Muscle layer of colon (tissue), 2 donors: Measurements from ENCODE around the gene CNTNAP3B.
"Not testable (repeated sequence)": the region's sequence is repeated elsewhere in the genome, so short reads cannot be mapped to it uniquely, and the experiment has no call there.

Experiments
- H3K27ac ChIP-seq: one replicate; pipeline ENCODE4 v1.7.0; 2013; ENCODE audit warnings: low read depth, mild to moderate bottlenecking, low read length, moderate library complexity
- H3K27me3 ChIP-seq, 2 donors: one replicate each; pipeline ENCODE4 v1.7.0; 2013; ENCODE audit warnings: low read length in 2 of 2, mild to moderate bottlenecking in 2 of 2; ENCODE audit not compliant: insufficient read depth in 2 of 2, control insufficient read depth in 1 of 2
- H3K36me3 ChIP-seq: one replicate; pipeline ENCODE4 v1.7.0; 2013; ENCODE audit warnings: mild to moderate bottlenecking, low read length; ENCODE audit not compliant: insufficient read depth
- H3K4me1 ChIP-seq: one replicate; pipeline ENCODE4 v1.7.0; 2013; ENCODE audit warnings: mild to moderate bottlenecking, low read length; ENCODE audit not compliant: insufficient read depth
- H3K4me3 ChIP-seq, 2 donors: one replicate each; pipeline ENCODE4 v1.7.0; 2013; ENCODE audit warnings: low read length in 2 of 2, low read depth in 1 of 2, mild to moderate bottlenecking in 1 of 2, moderate library complexity in 1 of 2
- H3K9ac ChIP-seq: one replicate; pipeline ENCODE4 v1.7.0; 2013; ENCODE audit warnings: low read length
- H3K9me3 ChIP-seq: one replicate; pipeline ENCODE4 v1.7.0; 2013; ENCODE audit warnings: mild to moderate bottlenecking, low read length
- donor health status: abdominal sarcoma.
- donor health status: Adenocarcinoma of cecum.

CNTNAP3B gene

GRCh38 chr9:42129073-42129729 lies at the start of gene CNTNAP3B:
Gene CNTNAP3B (minus strand): TSS chr9:42129426. CDS start chr9:42129094, 332 bp downstream.
- not testable (repeated sequence) for H3K4me1 ChIP-seq, H3K27me3 ChIP-seq, H3K9me3 ChIP-seq, H3K9ac ChIP-seq, H3K27ac ChIP-seq, H3K36me3 ChIP-seq, H3K4me3 ChIP-seq

DNA sequence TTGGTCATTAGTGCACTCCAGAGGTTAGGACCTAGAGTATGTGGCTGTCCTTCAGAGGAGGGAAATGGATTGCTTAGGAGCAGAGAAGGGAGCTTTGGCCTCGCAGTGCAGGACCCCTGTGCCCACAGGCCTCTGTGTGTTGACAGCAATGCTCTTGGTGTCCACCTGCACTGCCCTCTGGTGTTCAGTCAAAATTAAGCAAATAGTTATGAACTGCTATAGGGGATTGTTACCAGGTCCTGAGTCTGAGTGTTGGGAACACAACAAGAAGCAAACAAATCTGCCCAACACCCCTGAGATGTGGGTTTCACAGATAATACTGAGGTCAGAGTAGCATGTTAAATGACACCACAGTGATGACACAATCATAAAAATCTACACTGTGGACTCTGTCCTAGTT lies 31.1 kb upstream of the CNTNAP3B start:
- H3K36me3 ChIP-seq, H3K4me1 ChIP-seq, H3K27me3 ChIP-seq, H3K9me3 ChIP-seq, H3K27ac ChIP-seq, H3K4me3 ChIP-seq, H3K9ac ChIP-seq: not testable (repeated sequence)

DNA sequence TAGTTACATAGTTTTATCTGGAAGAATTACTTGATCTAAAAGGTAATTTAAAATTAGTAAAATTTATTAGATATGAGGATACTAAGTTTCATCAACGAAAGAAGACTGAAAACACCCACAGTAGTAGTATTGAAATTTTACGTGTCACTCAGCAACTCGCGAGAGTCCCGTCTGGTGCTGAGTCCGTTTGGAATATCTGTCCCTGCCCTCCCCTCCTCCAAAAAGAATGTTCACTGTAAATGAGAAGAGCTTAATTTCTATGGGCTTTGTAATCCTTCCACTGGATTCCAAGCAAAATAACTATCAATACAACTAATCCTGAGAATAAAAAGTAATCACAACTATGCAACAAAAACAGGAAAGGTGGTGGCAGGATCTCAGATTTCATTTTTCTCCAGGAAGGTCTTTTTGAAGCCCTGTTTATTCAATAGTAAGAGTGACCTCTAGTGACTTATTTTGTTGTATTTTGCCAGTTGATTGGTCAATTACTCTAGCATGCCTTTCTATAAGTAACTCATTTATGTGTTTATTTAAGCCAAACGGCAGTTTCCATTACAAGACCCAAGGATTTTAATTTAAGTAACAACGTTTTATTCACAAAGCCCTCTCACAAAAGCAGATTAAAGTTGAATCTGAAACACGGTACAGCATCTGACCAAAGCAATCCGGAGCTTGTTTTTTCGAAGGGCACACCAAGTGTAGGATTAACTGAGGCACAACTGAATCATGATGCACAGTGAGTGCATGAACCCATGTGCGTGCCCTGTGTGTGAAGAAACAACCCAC lies 2.0 kb downstream of the CNTNAP3B start:
- H3K36me3 ChIP-seq, H3K27me3 ChIP-seq, H3K9me3 ChIP-seq, H3K4me1 ChIP-seq: not testable (repeated sequence)
- Histone ChIP-seq H3K9ac (peak overlapping the region; percentile 33), H3K4me3 (peak overlapping the region; percentile 2 to 68), H3K27ac (peak overlapping the region; percentile 58)

GRCh38 chr9:42121007-42121406 lies 8.2 kb downstream of the CNTNAP3B start:
- H3K36me3 ChIP-seq, H3K4me1 ChIP-seq, H3K9me3 ChIP-seq, H3K27ac ChIP-seq, H3K27me3 ChIP-seq, H3K9ac ChIP-seq, H3K4me3 ChIP-seq: not testable (repeated sequence)

DNA sequence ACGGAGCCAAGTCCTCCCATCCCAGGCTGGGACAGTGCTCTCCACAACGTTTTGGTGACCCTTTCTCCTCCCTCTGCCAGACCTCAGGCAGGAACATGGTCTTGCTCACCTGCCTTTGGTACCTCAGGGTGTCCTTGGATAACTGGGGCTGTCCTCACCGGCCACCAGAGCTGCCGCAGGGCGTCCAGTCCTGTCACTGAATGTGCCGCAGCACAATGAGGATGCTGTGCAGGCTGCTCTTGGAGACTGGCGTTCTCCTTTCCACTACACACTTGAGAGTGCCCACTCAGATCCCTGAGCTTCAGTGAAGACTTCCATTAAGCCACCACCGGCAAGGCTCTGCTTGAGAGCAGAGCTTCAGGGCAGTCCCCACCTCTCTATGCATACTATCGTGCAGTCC lies 33.3 kb downstream of the CNTNAP3B start:
- not testable (repeated sequence) for H3K4me3 ChIP-seq, H3K9me3 ChIP-seq, H3K27ac ChIP-seq, H3K36me3 ChIP-seq, H3K27me3 ChIP-seq, H3K4me1 ChIP-seq, H3K9ac ChIP-seq

DNA sequence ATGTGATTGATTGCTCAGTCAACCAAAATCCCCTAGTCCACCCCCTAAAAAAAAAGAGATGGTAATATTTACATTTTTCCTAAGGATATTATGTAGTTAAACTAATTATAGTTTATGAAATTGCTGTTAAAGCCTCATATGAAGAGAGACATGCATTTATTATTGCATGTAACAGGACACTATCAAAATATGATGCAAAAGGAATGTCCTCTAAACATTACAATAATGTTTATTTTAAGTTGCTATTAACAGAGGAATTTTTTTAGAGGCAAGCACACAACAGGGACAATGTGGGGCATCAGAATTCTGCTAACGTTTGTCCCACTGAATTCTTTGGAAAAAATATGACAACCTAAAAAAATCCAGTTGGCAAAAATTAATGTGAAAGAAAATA lies 44.7 kb downstream of the CNTNAP3B start:
- H3K9ac ChIP-seq, H3K4me3 ChIP-seq: not testable (repeated sequence)

DNA sequence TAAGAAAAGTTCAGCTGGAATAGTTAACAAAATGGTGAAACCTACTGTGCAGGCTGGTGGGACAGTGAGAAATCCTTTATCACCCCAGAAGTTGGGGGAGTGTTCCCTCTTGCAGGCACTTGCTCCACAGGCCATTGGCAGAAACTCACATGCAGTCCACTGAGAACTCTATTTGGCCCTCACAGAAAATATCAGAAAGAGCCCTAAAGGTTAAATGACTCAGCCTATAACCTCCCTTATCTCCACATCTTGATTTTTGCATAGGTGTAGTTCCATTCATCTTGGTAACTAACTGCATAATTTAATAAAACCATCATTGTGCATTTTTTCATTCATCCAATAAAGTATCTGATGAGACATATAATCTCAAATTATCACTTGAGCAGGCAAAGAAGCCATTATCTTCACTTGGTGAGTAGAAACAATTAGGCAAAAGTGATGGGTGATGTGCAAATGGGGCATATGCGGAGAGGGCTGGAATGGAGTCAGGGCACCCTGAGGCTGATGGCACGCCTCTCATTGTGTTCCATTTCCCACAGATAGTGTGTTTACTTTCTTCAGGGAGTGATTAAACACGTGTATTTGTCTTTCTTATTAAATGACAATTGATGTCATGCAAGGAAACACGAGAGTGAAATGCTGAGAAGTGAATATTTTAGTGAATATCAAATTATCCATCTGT lies 45.2 kb downstream of the CNTNAP3B start:
- not testable (repeated sequence) for H3K27me3 ChIP-seq, H3K4me1 ChIP-seq, H3K9me3 ChIP-seq, H3K9ac ChIP-seq, H3K4me3 ChIP-seq, H3K27ac ChIP-seq, H3K36me3 ChIP-seq

More for the DNA sequence above, 44.7 kb downstream of the CNTNAP3B start:
- H3K27me3 ChIP-seq, H3K36me3 ChIP-seq, H3K9me3 ChIP-seq, H3K27ac ChIP-seq, H3K4me1 ChIP-seq: not testable (repeated sequence)

- H3K9me3 ChIP-seq, H3K4me3 ChIP-seq, H3K27ac ChIP-seq, H3K27me3 ChIP-seq, H3K36me3 ChIP-seq, H3K9ac ChIP-seq, H3K4me1 ChIP-seq: not testable (repeated sequence)
Observed at GRCh38 chr9:42080376-42080775, 48.9 kb downstream of the CNTNAP3B start.

- H3K27ac ChIP-seq, H3K27me3 ChIP-seq, H3K4me1 ChIP-seq, H3K9ac ChIP-seq, H3K4me3 ChIP-seq, H3K36me3 ChIP-seq, H3K9me3 ChIP-seq: not testable (repeated sequence)
Observed at GRCh38 chr9:42074868-42075267, 54.4 kb downstream of the CNTNAP3B start.

- H3K4me1 ChIP-seq, H3K27ac ChIP-seq, H3K36me3 ChIP-seq, H3K9ac ChIP-seq, H3K27me3 ChIP-seq, H3K9me3 ChIP-seq, H3K4me3 ChIP-seq: not testable (repeated sequence)
Observed at GRCh38 chr9:42071026-42071425, 58.2 kb downstream of the CNTNAP3B start.

DNA sequence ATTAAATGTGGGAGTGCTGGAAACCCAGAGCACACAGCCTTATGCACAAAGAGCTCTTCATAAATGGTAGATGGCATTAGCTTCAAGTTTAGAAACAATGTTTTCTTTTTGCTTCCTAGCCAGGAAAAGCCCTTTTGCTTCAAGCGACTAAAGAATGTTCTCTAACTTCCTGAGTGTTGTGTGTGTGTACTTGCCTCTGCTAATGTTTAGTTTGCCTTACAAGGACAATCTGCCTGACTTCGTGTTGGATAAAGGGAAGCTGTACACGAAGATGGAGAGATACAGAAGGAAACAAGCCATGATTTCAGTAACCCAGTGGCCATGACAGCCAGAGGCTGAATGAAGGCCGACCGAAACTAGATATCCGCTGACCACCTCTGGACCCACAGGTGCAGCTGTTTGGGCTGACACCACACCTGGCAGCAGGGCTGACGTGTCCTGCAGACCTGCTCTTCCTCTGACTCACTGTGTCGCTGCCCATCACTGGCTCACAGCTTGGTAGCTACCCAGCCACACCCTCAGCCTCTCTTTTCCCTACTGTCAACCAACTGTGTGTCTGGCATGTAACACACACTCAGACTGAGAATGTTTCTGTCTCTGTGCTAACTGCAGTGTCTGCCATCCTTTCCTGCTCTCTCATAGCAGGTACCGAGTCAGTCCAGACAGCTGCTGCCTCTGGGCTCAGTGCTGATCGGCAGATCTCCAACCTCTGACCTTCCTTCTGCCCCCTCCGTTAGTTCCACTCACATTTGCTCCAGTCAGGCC lies 59.0 kb downstream of the CNTNAP3B start:
- H3K27me3 ChIP-seq, H3K4me1 ChIP-seq, H3K4me3 ChIP-seq, H3K9ac ChIP-seq, H3K9me3 ChIP-seq, H3K36me3 ChIP-seq, H3K27ac ChIP-seq: not testable (repeated sequence)
